ENCODE data around the gene PBX1. TPM values are rescaled to one million over a fixed set of nuclear protein-coding genes. Genes with fewer than 3 reads are reported as not detected.

The PBX1 gene
- total and polyA plus RNA-seq, 5 experiments from 2014 or later, result 0.08 to 1.8 (median 1.4) TPM; not detected in 2

DNA sequence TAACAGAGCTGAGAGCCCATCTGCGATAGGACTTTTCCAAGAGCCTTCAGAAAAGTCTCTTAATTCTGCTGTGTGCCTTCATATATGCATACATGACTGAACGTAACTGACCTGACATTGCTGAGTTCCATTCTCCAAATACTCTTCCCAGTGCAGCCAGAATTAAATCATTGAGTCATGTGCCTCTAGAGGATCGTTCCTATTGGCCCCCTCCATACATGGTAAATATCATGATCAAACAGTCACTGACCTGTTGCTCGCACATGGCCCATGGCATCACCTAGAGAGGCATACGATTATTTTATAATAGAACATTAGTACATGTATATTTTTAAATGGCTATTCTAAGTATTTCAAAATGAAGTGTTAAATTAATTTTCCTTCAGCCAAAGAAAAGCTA lies 186.8 kb downstream of the PBX1 start:
- Mint-ChIP-seq H3K36me3 (no peaks in the 10 kb centered on the region), H3K9me3 (peaks cover 0 to 1% (median 0%) of the 10 kb centered on the region in 9 donors), H3K27me3 (peaks cover 0 to 8% (median 1%) of the 10 kb centered on the region in 5 donors), H3K27ac (no peak overlapping the region), H3K4me1 (no peaks in the 10 kb centered on the region), H3K4me3 (no peak overlapping the region)
- POLR2A ChIA-PET, result no interaction called here
- no peak for DNase-seq
- no peak for ATAC-seq

DNA sequence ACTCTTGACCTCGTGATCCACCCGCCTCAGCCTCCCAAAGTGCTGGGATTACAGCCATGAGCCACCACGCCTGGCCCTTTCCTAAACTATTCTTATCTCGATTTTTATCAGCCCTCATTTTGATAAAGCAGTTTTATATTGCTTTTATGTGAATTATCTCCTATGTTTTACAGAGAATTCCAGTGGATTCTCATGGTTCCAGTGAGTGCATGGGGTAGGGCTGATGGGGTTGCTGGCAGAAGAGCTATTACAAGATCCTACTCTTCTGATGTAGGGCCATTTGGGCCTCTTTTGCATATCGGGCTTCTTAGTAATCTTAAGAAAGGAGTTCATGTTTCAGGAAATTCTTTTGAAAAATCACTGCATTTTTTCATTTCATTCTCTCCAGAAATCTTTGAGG lies 187.6 kb downstream of the PBX1 start:
- peaks cover 0 to 5% (median 0%) of the 10 kb centered on the region in 5 donors for H3K27me3 Mint-ChIP-seq
- H3K9me3 Mint-ChIP-seq, result peaks cover 0 to 1% (median 0%) of the 10 kb centered on the region in 9 donors
- H3K4me3 Mint-ChIP-seq, result no peak overlapping the region
- H3K4me1 Mint-ChIP-seq, result no peaks in the 10 kb centered on the region
- no peak for ATAC-seq
- POLR2A ChIA-PET, result no interaction called here
- H3K36me3 Mint-ChIP-seq, result no peaks in the 10 kb centered on the region
- H3K27ac Mint-ChIP-seq, result no peak overlapping the region
- no peak for DNase-seq

DNA sequence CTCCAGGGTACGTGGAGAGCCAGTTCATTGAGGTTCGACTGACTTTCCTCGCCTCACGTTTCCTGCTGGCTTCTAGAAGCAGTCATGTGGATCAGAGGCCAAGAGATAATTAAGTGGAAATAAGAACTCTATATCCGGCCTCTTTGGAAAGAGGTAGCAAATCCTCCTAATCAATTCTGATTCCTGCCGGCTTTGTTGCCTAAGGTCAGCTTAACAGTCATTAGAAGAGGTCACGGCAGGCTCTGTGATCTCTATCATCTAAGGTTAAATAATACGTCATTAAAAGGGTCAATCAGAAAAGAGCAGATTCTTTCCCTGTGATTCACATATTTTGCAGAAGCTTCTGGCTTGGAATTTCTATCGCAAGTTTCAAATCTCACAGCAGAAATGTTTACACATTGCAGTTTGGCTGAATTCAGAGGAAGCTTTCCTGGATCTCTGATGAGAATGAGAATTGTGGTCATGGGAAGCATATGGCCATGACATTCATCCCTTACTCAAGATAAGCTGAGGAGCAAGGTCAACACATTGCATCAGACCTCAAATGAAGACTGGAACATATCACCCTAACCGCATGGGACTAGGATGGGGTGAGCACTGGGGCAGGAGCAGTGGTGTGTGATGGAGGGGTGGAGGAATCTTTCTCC lies 189.4 kb downstream of the PBX1 start:
- H3K27ac Mint-ChIP-seq, result no peak overlapping the region
- POLR2A ChIA-PET, result no interaction called here
- H3K4me1 Mint-ChIP-seq, result no peaks in the 10 kb centered on the region
- no peaks in the 10 kb centered on the region for H3K36me3 Mint-ChIP-seq
- H3K9me3 Mint-ChIP-seq, result peaks cover 0 to 1% (median 0%) of the 10 kb centered on the region in 9 donors
- no peak for ATAC-seq
- no peak overlapping the region for H3K4me3 Mint-ChIP-seq
- no peak for DNase-seq
- peaks cover 0 to 8% (median 0%) of the 10 kb centered on the region in 5 donors for H3K27me3 Mint-ChIP-seq

DNA sequence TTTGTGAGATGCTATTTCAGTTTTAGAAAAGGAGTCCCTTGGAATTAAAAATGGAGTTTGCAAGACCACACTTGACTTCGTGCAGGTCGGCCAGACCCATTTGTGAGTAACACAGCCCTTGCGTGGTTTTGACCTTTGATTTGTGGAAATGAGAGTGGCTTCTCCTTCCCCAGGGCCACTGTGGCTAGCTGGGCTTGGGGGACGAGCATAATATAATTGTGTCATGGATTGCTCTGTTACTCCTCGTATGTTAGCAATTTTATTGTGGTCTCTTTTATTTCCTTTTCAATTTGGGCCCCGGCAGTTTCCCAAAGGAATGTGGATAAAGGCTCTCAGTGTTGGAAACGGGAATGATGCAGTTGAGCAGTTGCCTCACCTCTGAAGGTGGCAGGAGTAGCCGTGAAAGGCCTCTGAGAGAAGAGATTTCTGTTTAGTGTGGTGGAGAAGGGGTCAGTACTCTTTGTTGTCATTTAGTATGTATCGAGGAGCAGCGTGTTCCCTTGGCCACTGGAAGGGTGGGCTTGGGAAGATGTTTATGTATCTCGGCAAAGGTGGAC lies 194.6 kb downstream of the PBX1 start:
- H3K27me3 Mint-ChIP-seq, result peaks cover 0 to 14% (median 0%) of the 10 kb centered on the region in 5 donors
- H3K4me3 Mint-ChIP-seq, result no peak overlapping the region
- POLR2A ChIA-PET, result no interaction called here
- peaks cover 0 to 3% (median 0%) of the 10 kb centered on the region in 9 donors for H3K9me3 Mint-ChIP-seq
- H3K27ac Mint-ChIP-seq, result no peak overlapping the region
- DNase-seq, result no peak
- H3K36me3 Mint-ChIP-seq, result no peaks in the 10 kb centered on the region
- no peaks in the 10 kb centered on the region for H3K4me1 Mint-ChIP-seq
- ATAC-seq, result no peak

DNA sequence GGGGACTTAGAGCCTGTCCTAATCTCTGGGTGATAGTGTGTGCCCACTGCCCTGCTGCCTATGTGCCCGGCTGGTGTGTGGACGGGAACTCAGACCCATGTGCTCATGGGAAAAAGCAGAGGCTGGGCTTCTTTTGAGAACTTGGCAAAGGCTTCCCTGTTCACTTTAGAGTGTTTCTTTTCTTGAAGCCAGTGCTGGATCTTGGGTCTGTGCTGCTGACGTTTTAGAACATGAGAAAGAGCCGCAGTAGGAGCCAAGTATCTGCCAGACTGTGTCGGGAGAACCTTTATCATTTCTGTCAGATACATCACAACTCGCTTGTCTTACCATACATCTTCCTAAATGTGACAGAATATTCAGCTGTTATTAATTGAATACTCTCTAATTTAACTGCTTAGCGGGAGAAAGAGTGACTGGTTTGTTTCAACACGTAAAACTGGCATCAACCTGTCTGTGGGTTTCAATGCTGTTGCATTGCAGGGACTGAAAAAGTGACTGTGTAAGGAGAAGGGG lies 195.2 kb downstream of the PBX1 start:
- ATAC-seq (no peak), DNase-seq (no peak)
- no peaks in the 10 kb centered on the region for H3K36me3 Mint-ChIP-seq
- peaks cover 0 to 3% (median 0%) of the 10 kb centered on the region in 9 donors for H3K9me3 Mint-ChIP-seq
- H3K27ac Mint-ChIP-seq, result no peak overlapping the region
- H3K4me3 Mint-ChIP-seq, result no peak overlapping the region
- H3K4me1 Mint-ChIP-seq, result no peaks in the 10 kb centered on the region
- POLR2A ChIA-PET, result no interaction called here
- H3K27me3 Mint-ChIP-seq, result peaks cover 0 to 14% (median 0%) of the 10 kb centered on the region in 5 donors

DNA sequence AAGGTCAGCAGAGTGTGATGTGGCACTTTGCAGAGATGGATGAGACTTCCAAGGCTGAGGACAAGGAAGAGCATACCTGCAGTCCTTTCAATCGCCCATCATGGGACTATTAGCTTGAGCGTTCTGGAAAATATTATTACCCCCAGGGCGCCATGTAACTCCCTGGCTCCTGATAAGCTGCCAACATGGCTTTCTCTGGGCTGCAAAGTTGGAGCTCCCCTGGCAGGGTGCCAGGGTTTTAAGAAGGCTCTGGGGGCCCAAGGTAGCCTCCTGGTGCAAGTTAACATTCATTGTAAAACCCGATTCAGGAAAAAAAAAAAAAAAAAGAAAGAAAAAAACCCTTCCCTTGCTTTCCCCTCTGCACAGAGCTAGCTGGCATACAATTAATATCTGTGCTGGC lies 196.7 kb downstream of the PBX1 start:
- no peaks in the 10 kb centered on the region for H3K36me3 Mint-ChIP-seq
- no peak for ATAC-seq
- peaks cover 0 to 13% (median 0%) of the 10 kb centered on the region in 5 donors for H3K27me3 Mint-ChIP-seq
- H3K4me1 Mint-ChIP-seq, result no peaks in the 10 kb centered on the region
- peaks cover 0 to 3% (median 0%) of the 10 kb centered on the region in 9 donors for H3K9me3 Mint-ChIP-seq
- POLR2A ChIA-PET, result no interaction called here
- no peak overlapping the region for H3K27ac Mint-ChIP-seq
- DNase-seq, result no peak
- H3K4me3 Mint-ChIP-seq, result no peak overlapping the region

DNA sequence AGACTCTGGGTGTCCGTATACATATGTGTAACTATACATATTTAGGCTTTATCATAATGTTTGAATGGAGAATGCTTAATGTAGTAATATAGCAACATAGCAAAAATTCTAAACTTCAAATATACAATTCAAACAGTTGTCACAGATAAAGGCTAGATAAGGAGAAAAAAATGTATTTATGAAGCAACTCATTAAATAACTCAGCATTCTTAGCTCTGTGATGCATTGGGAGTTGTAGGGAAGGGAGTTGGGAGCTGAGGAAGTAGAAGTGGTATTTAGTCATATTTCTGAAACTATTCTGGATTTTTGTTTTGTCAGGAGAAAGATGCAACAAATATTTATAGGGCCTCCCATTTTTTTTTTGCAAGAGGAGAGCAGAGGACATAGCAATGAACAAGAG lies 197.8 kb downstream of the PBX1 start:
- no peak overlapping the region for H3K4me3 Mint-ChIP-seq

DNA sequence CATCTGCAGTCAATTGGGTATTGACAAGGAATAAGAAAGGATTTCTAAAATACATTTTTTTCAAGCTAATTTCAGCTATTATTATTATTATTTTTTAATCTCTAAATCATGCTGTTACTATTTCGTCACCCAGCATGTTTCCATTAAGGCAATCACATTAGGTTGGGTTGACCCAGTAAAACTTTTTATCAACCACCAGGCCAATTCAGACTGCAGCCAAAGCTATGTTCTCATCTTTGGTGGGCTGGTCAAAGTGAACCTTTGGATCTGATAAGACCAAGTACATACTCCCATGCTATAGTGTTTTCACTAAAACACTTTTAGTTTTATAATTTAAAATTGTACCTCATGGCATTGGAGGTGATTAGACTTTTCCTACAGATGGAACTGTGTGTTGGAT lies 198.6 kb downstream of the PBX1 start:
- ATAC-seq, result no peak
- H3K4me3 Mint-ChIP-seq, result no peak overlapping the region
- no peak for DNase-seq
- peaks cover 0 to 5% (median 0%) of the 10 kb centered on the region in 9 donors for H3K9me3 Mint-ChIP-seq
- no peaks in the 10 kb centered on the region for H3K4me1 Mint-ChIP-seq
- POLR2A ChIA-PET, result no interaction called here
- H3K27me3 Mint-ChIP-seq, result peaks cover 0 to 14% (median 0%) of the 10 kb centered on the region in 5 donors
- no peak overlapping the region for H3K27ac Mint-ChIP-seq
- H3K36me3 Mint-ChIP-seq, result no peaks in the 10 kb centered on the region

More for the DNA sequence above, 197.8 kb downstream of the PBX1 start:
- Mint-ChIP-seq H3K36me3 (no peaks in the 10 kb centered on the region), H3K27me3 (peaks cover 0 to 16% (median 0%) of the 10 kb centered on the region in 5 donors), H3K27ac (no peak overlapping the region), H3K4me1 (no peaks in the 10 kb centered on the region), H3K9me3 (peaks cover 0 to 3% (median 0%) of the 10 kb centered on the region in 9 donors)
- DNase-seq, result no peak
- ATAC-seq, result no peak
- POLR2A ChIA-PET, result no interaction called here

DNA sequence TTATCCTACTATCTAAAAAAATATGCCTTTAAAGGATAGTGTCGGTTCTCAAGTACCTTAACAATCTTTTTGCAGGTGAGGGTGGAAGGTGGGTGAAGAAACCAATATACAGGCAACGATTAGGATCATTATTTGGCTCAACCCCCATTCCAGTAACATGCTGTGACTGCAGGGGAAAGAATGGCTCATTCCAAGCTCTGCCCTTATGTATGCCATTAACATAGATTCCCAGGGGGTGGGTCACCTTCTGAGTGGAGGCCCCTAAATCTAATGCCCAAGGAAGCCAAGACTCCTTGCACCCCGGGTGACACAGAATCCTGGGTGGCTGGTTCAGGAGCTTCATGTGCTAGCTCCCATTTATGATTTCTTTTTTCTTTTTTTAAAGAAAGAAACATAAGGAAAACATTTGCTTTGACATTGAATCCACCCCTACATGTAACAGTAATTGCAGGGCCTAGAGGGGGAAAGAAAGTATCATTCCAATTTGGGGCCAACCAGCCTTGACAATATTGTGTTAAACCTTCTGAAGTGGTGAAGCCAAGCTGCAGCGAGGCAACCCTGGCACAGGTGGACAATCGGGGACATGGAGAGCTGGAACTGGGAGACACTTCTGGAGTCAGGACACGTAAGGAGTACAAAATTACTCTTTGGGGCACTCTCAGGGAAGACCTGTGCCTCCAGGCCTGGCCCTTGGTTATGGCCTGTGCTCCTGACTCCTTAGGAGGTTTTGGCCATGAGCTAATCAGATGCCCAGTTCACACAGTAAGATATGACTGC lies 200.3 kb downstream of the PBX1 start:
- no peaks in the 10 kb centered on the region for H3K4me1 Mint-ChIP-seq
- H3K27me3 Mint-ChIP-seq, result peaks cover 0 to 6% (median 0%) of the 10 kb centered on the region in 5 donors
- ATAC-seq (no peak), DNase-seq (no peak)
- H3K4me3 Mint-ChIP-seq, result no peak overlapping the region
- peaks cover 0 to 5% (median 0%) of the 10 kb centered on the region in 9 donors for H3K9me3 Mint-ChIP-seq
- H3K36me3 Mint-ChIP-seq, result no peaks in the 10 kb centered on the region
- POLR2A ChIA-PET, result no interaction called here
- no peak overlapping the region for H3K27ac Mint-ChIP-seq

DNA sequence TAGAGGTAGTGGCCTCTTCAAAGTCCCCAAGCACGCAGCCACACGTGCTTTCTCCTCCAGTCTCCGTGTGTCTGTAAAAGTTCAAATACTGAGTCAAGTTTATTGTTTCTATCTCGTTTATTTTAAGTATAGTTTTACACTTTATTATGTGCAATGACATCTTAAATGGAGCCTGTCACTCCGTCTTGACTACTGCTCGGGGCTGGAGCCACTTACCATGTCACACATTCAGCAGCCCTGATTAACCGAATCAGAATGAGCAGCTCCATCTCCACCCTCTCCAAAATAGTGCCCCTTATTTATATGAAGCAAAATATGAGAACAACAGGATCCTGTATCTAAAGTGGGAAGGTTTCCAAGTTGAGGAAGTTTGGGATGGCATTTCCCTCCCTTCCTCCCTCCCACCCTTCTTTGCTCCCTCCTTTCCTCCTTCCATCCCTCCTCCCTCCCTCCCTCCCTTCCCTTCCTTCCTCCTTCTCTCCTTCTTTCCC lies 201.0 kb downstream of the PBX1 start:
- POLR2A ChIA-PET, result no interaction called here
- Mint-ChIP-seq H3K4me1 (no peaks in the 10 kb centered on the region), H3K4me3 (no peak overlapping the region), H3K9me3 (peaks cover 0 to 5% (median 0%) of the 10 kb centered on the region in 9 donors), H3K36me3 (no peaks in the 10 kb centered on the region), H3K27ac (no peak overlapping the region), H3K27me3 (peaks cover 0 to 6% (median 0%) of the 10 kb centered on the region in 5 donors)
- ATAC-seq (no peak), DNase-seq (no peak)

DNA sequence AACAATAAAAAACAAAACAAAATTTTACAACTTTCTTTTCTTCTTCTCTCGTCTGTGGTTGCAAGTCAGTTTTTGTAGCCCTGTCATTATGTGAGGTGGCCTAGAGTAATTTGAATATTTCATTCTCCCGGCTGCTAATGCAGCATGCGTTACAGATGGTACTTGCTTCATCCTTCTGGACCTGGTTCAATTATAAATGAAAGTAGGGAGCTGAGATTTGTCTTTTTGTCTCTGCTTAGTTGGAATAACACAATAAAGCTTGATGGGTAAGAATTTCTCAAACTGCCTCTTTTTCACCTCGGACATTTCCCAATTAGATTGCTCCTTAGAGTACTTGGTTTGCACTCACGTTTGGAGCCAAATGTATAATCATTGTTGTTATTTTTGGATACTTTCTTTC lies 201.6 kb downstream of the PBX1 start:
- Mint-ChIP-seq H3K4me1 (no peaks in the 10 kb centered on the region), H3K9me3 (peaks cover 0 to 5% (median 0%) of the 10 kb centered on the region in 9 donors), H3K4me3 (no peak overlapping the region), H3K27ac (no peak overlapping the region), H3K36me3 (no peaks in the 10 kb centered on the region), H3K27me3 (peaks cover 0 to 6% (median 3%) of the 10 kb centered on the region in 5 donors)
- DNase-seq, result no peak
- ATAC-seq, result no peak
- POLR2A ChIA-PET, result no interaction called here

DNA sequence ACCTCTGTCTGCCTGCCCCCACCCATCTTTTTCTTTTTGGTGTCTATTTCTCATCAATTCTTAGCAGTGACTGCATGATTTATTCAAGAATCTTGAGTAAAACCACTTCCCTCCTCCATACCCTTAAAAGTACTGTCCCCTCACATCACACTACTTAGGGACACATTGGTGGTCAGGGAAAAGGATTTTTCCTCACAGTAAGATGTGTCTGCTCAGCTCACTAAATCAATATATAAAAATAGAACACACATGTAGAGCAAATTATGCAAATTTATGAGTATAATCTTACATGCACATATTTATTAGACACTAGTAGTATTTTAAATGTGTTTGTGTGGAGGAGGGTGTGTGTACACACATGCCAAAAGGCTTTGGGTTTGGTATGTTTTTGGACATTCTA lies 202.0 kb downstream of the PBX1 start:
- DNase-seq, result no peak
- ATAC-seq, result no peak
- Mint-ChIP-seq H3K9me3 (peaks cover 0 to 5% (median 0%) of the 10 kb centered on the region in 9 donors), H3K4me1 (no peaks in the 10 kb centered on the region), H3K4me3 (no peak overlapping the region), H3K36me3 (no peaks in the 10 kb centered on the region), H3K27ac (no peak overlapping the region), H3K27me3 (peaks cover 0 to 6% (median 3%) of the 10 kb centered on the region in 5 donors)
- POLR2A ChIA-PET, result no interaction called here

DNA sequence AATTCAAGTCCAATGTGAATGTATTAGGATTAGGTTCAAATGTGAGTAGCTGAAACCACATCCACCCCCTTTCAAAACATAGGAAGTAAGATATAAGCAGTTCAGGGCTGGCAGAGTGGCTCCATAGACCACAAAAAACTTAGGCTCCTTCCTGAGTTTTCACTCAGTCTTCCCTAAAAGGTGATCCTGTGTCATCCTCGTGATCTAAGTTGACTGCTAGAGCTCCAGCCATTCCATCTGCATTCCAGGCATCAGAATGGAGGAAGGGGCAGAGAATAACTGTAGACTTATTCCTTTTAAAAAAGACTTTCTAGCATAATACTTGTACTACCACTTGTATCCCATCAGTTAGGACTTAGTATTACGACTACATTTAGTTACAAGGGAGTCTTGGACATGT lies 204.1 kb downstream of the PBX1 start:
- Mint-ChIP-seq H3K4me3 (no peak overlapping the region), H3K9me3 (peaks cover 0 to 5% (median 0%) of the 10 kb centered on the region in 9 donors), H3K36me3 (no peaks in the 10 kb centered on the region), H3K4me1 (no peaks in the 10 kb centered on the region), H3K27me3 (peaks cover 0 to 6% (median 3%) of the 10 kb centered on the region in 5 donors), H3K27ac (no peak overlapping the region)
- POLR2A ChIA-PET, result no interaction called here
- DNase-seq, result no peak
- ATAC-seq, result no peak
